ENCODE data around the gene VTA1. TPM values are rescaled to one million over a fixed set of nuclear protein-coding genes. Genes with fewer than 3 reads are reported as not detected.

Gene VTA1
- total RNA-seq, 1 experiment from 2014 or later: 55.1 TPM

GRCh38 chr6:142255785-142256184, 108.7 kb downstream of the VTA1 start:
- BruUV-seq (replicated peaks): no TSS peak
- H3K27me3 Mint-ChIP-seq (ENCODE audit: insufficient read depth, unreplicated experiment): no peaks in the 10 kb centered on the region
- CTCF ChIA-PET: no interaction called here

GRCh38 chr6:142258305-142258704, 111.2 kb downstream of the VTA1 start:
- Histone ChIP-seq H3K36me3 (ENCODE audit: control insufficient read depth, insufficient read depth, low read length) (no peaks in the 10 kb centered on the region), H3K9me3 (peaks cover 3% of the 10 kb centered on the region; the same call in 1 of the 2 replicates), H3K4me3 (ENCODE audit: low read depth, low read length) (no peak overlapping the region), H3K4me1 (peaks cover 22% of the 10 kb centered on the region), H3K27me3 (replicated peaks; ENCODE audit: control insufficient read depth, insufficient read depth, low read length) (no peaks in the 10 kb centered on the region)
- Mint-ChIP-seq H3K4me3 (ENCODE audit: unreplicated experiment) (peak overlapping the region; percentile 74), H3K9me3 (ENCODE audit: unreplicated experiment) (no peaks in the 10 kb centered on the region), H3K27me3 (ENCODE audit: insufficient read depth, unreplicated experiment) (no peaks in the 10 kb centered on the region), H3K4me1 (ENCODE audit: low read depth, unreplicated experiment) (peaks cover 19% of the 10 kb centered on the region), H3K27ac (ENCODE audit: unreplicated experiment) (peak overlapping the region; percentile 83), H3K36me3 (ENCODE audit: insufficient read depth, unreplicated experiment) (peaks cover 8% of the 10 kb centered on the region)
- POLR2A ChIA-PET: no interaction called here
- no peak for TF ChIP-seq CTCF (IDR thresholded peaks at IDR 0.05; ENCODE audit: insufficient read depth in 1 of 2, low read depth in 1 of 2, low read length in 1 of 2, severe bottlenecking in 1 of 2, unreplicated experiment in 1 of 2)
- no peak for DNase-seq
- CTCF ChIA-PET: no interaction called here
- BruUV-seq (replicated peaks): no TSS peak
- intact Hi-C loops (cut with micrococcal nuclease; ENCODE audit: unreplicated experiment): loop anchor here (5.0 kb wide), 1 partner anchor 1254 kb away; the partner anchor contains the start of gene FUCA2

More at GRCh38 chr6:142255785-142256184, 108.7 kb downstream of the VTA1 start:
- H3K36me3 ChIP-seq (ENCODE audit: control insufficient read depth, insufficient read depth, low read length): no peaks in the 10 kb centered on the region
- peaks cover 3% of the 10 kb centered on the region; the same call in 1 of the 2 replicates for H3K9me3 ChIP-seq
- H3K4me1 ChIP-seq: peaks cover 22% of the 10 kb centered on the region
- H3K27me3 ChIP-seq (replicated peaks; ENCODE audit: control insufficient read depth, insufficient read depth, low read length): no peaks in the 10 kb centered on the region
- Mint-ChIP-seq H3K27ac (ENCODE audit: unreplicated experiment) (no peak overlapping the region), H3K4me3 (ENCODE audit: unreplicated experiment) (no peak overlapping the region), H3K36me3 (ENCODE audit: insufficient read depth, unreplicated experiment) (peaks cover 8% of the 10 kb centered on the region), H3K9me3 (ENCODE audit: unreplicated experiment) (no peaks in the 10 kb centered on the region), H3K4me1 (ENCODE audit: low read depth, unreplicated experiment) (peaks cover 19% of the 10 kb centered on the region)
- intact Hi-C loops (cut with micrococcal nuclease; ENCODE audit: unreplicated experiment): loop anchor here (5.0 kb wide), 1 partner anchor 1257 kb away; the partner anchor contains the start of gene FUCA2
- no peak for DNase-seq
- no peak for TF ChIP-seq CTCF (IDR thresholded peaks at IDR 0.05; ENCODE audit: insufficient read depth in 1 of 2, low read depth in 1 of 2, low read length in 1 of 2, severe bottlenecking in 1 of 2, unreplicated experiment in 1 of 2)
- POLR2A ChIA-PET: no interaction called here
- H3K4me3 ChIP-seq (ENCODE audit: low read depth, low read length): no peak overlapping the region

- H3K4me1 ChIP-seq: peaks cover 22% of the 10 kb centered on the region
These were observed 111.7 kb downstream of the VTA1 start for GRCh38 chr6:142258757-142259156.

More at GRCh38 chr6:142258757-142259156, 111.7 kb downstream of the VTA1 start:
- H3K9me3 ChIP-seq: peaks cover 3% of the 10 kb centered on the region; the same call in 1 of the 2 replicates
- Mint-ChIP-seq H3K27ac (ENCODE audit: unreplicated experiment) (peak overlapping the region; percentile 83), H3K4me3 (ENCODE audit: unreplicated experiment) (peak overlapping the region; percentile 74), H3K27me3 (ENCODE audit: insufficient read depth, unreplicated experiment) (no peaks in the 10 kb centered on the region), H3K9me3 (ENCODE audit: unreplicated experiment) (no peaks in the 10 kb centered on the region), H3K36me3 (ENCODE audit: insufficient read depth, unreplicated experiment) (peaks cover 8% of the 10 kb centered on the region), H3K4me1 (ENCODE audit: low read depth, unreplicated experiment) (peaks cover 19% of the 10 kb centered on the region)
- H3K4me3 ChIP-seq (ENCODE audit: low read depth, low read length): no peak overlapping the region
- H3K36me3 ChIP-seq (ENCODE audit: control insufficient read depth, insufficient read depth, low read length): no peaks in the 10 kb centered on the region
- no peak for DNase-seq
- no peak for TF ChIP-seq CTCF (IDR thresholded peaks at IDR 0.05; ENCODE audit: insufficient read depth in 1 of 2, low read depth in 1 of 2, low read length in 1 of 2, severe bottlenecking in 1 of 2, unreplicated experiment in 1 of 2)
- intact Hi-C loops (cut with micrococcal nuclease; ENCODE audit: unreplicated experiment): loop anchor here (1.0 to 5.0 kb wide), 4 partner anchors 16 to 1254 kb away; partner anchors contain the start of genes ADGRG6 and FUCA2
- ChIA-PET POLR2A (no interaction called here), CTCF (no interaction called here)
- BruUV-seq (replicated peaks): no TSS peak
- H3K27me3 ChIP-seq (replicated peaks; ENCODE audit: control insufficient read depth, insufficient read depth, low read length): no peaks in the 10 kb centered on the region

Data from Caco-2 (cell line).